MM.1S (cell line): ENCODE results near the gene PSMA4.

Experiments used
- DNase-seq: peaks from one replicate; pipeline ENCODE4 v3.0.0-alpha.2; 2015
- H2AFZ ChIP-seq: fragments of 300-600 bp; sonication (generic); 2 replicates; pipeline ENCODE4 v1.6.0; 2016; ENCODE audit warnings: antibody characterized with exemption, low read length
- H3F3A ChIP-seq: fragments of 300-600 bp; sonication (generic); 2 replicates; pipeline ENCODE4 v1.6.1; 2016; ENCODE audit warnings: mild to moderate bottlenecking, antibody characterized with exemption, low read length, moderate library complexity, mixed read lengths; ENCODE audit not compliant: insufficient read depth
- H3K27ac ChIP-seq: fragments of 300-600 bp; sonication (generic); 2 replicates; pipeline ENCODE4 v1.5.1; 2016; ENCODE audit warnings: mild to moderate bottlenecking, low read length
- H3K27me3 ChIP-seq: fragments of 300-600 bp; sonication (generic); replicated peaks from 2 replicates; pipeline ENCODE4 v1.6.0; 2016; ENCODE audit warnings: low read length; ENCODE audit not compliant: insufficient read depth
- H3K36me3 ChIP-seq: fragments of 300-600 bp; sonication (generic); replicated peaks from 2 replicates; pipeline ENCODE4 v1.6.1; 2016; ENCODE audit warnings: mild to moderate bottlenecking, low read length, mixed read lengths; ENCODE audit not compliant: insufficient read depth
- H3K4me1 ChIP-seq: fragments of 300-600 bp; sonication (generic); 2 replicates; pipeline ENCODE4 v1.6.1; 2016; ENCODE audit warnings: low read length, mixed read lengths
- H3K4me2 ChIP-seq: fragments of 300-600 bp; sonication (generic); 2 replicates; pipeline ENCODE4 v1.6.0; 2016; ENCODE audit warnings: low read depth, low read length
- H3K4me3 ChIP-seq: fragments of 300-600 bp; sonication (generic); 2 replicates; pipeline ENCODE4 v1.5.1; 2016; ENCODE audit warnings: low read length, mixed read lengths
- H3K79me2 ChIP-seq: fragments of 300-600 bp; sonication (generic); 2 replicates; pipeline ENCODE4 v1.6.1; 2016; ENCODE audit warnings: mixed run types, low read length, mixed read lengths
- H3K9ac ChIP-seq: fragments of 300-600 bp; sonication (generic); 2 replicates; pipeline ENCODE4 v1.6.1; 2016; ENCODE audit warnings: low read length, mixed read lengths
- H3K9me2 ChIP-seq: fragments of 300-600 bp; sonication (generic); replicated peaks from 2 replicates; pipeline ENCODE4 v1.6.1; 2016; ENCODE audit warnings: mild to moderate bottlenecking, low read length, mixed read lengths; ENCODE audit not compliant: insufficient read depth
- H3K9me3 ChIP-seq: fragments of 300-600 bp; sonication (generic); replicated peaks from 2 replicates; pipeline ENCODE4 v1.6.1; 2016; ENCODE audit warnings: mild to moderate bottlenecking, low read length, mixed read lengths; ENCODE audit not compliant: insufficient read depth
- H4K20me1 ChIP-seq: fragments of 300-600 bp; sonication (generic); 2 replicates; pipeline ENCODE4 v1.6.1; 2016; ENCODE audit warnings: mild to moderate bottlenecking, low read length, moderate library complexity, mixed read lengths; ENCODE audit not compliant: insufficient read depth
- CTCF ChIP-seq: fragments of 300-600 bp; sonication (generic); IDR thresholded peaks from 2 replicates; pipeline ENCODE4 v1.5.1; 2016; ENCODE audit warnings: antibody characterized with exemption, low read length, mixed read lengths
- EZH2 ChIP-seq: fragments of 300-600 bp; sonication (generic); optimal IDR thresholded peaks from 2 replicates; pipeline ENCODE3; 2017; ENCODE audit warnings: low read depth, mild to moderate bottlenecking, antibody characterized with exemption, low read length, mixed read lengths
- EZH2phosphoT487 ChIP-seq: fragments of 300-600 bp; sonication (generic); IDR thresholded peaks from 2 replicates; pipeline ENCODE4 v1.6.1; 2018; ENCODE audit warnings: antibody characterized with exemption, low read length

PSMA4 gene

GRCh38 chr15:78573416-78573815 lies 33.2 kb downstream of the PSMA4 start:
- Histone ChIP-seq H3K9ac (no peak overlapping the region), H3F3A (no peaks in the 10 kb centered on the region), H3K9me3 (no peaks in the 10 kb centered on the region), H4K20me1 (no peaks in the 10 kb centered on the region), H3K9me2 (no peaks in the 10 kb centered on the region), H3K4me2 (no peak overlapping the region), H3K36me3 (no peaks in the 10 kb centered on the region), H2AFZ (no peak overlapping the region), H3K4me1 (no peaks in the 10 kb centered on the region), H3K4me3 (no peak overlapping the region), H3K27ac (no peak overlapping the region), H3K79me2 (peaks cover 21% of the 10 kb centered on the region), H3K27me3 (no peaks in the 10 kb centered on the region)
- DNase-seq, result no peak
- no peak for TF ChIP-seq EZH2
- no peak for TF ChIP-seq CTCF
- TF ChIP-seq EZH2phosphoT487, result no peak

GRCh38 chr15:78574944-78575343 lies 34.7 kb downstream of the PSMA4 start:
- Histone ChIP-seq H3K9me3 (no peaks in the 10 kb centered on the region), H3K27ac (no peak overlapping the region), H2AFZ (no peak overlapping the region), H3K36me3 (no peaks in the 10 kb centered on the region), H3K4me1 (no peaks in the 10 kb centered on the region), H3F3A (no peaks in the 10 kb centered on the region), H3K27me3 (no peaks in the 10 kb centered on the region), H4K20me1 (no peaks in the 10 kb centered on the region), H3K4me2 (no peak overlapping the region), H3K9me2 (no peaks in the 10 kb centered on the region), H3K9ac (no peak overlapping the region), H3K4me3 (no peak overlapping the region), H3K79me2 (peaks cover 21% of the 10 kb centered on the region)
- TF ChIP-seq EZH2phosphoT487 (no peak), CTCF (no peak), EZH2 (no peak)
- no peak for DNase-seq

GRCh38 chr15:78597583-78597982 lies 57.3 kb downstream of the PSMA4 start:
- Histone ChIP-seq H3K4me1 (no peaks in the 10 kb centered on the region), H3K36me3 (no peaks in the 10 kb centered on the region), H3K9ac (no peak overlapping the region), H3K9me2 (no peaks in the 10 kb centered on the region), H3K9me3 (no peaks in the 10 kb centered on the region; the same call in 1 of the 2 replicates), H3K4me3 (no peak overlapping the region), H3K27ac (no peak overlapping the region), H4K20me1 (no peaks in the 10 kb centered on the region), H3F3A (no peaks in the 10 kb centered on the region), H3K79me2 (no peaks in the 10 kb centered on the region), H3K4me2 (no peak overlapping the region), H3K27me3 (no peaks in the 10 kb centered on the region), H2AFZ (no peak overlapping the region)
- no peak for DNase-seq
- TF ChIP-seq CTCF (no peak), EZH2phosphoT487 (no peak), EZH2 (no peak)
